ENCODE measurements around the gene VPS13A.
"Not testable (repeated sequence)": the region's sequence is repeated elsewhere in the genome, so short reads cannot be mapped to it uniquely, and the experiment has no call there.

The VPS13A gene

GRCh38 chr9:77408521-77408920 is 231.2 kb downstream of the VPS13A start:
- not testable (repeated sequence) for H3K4me3 Mint-ChIP-seq; H3K27ac Mint-ChIP-seq; H3K4me1 Mint-ChIP-seq (ENCODE audit: low read depth); H3K9me3 Mint-ChIP-seq (ENCODE audit: low read depth); H3K27me3 Mint-ChIP-seq
- H3K36me3 Mint-ChIP-seq = peaks cover 28% of the 10 kb centered on the region

- Mint-ChIP-seq H3K36me3 (peaks cover 3% of the 10 kb centered on the region), H3K27me3 (no peaks in the 10 kb centered on the region), H3K4me1 (ENCODE audit: low read depth) (no peaks in the 10 kb centered on the region), H3K9me3 (ENCODE audit: low read depth) (no peaks in the 10 kb centered on the region), H3K27ac (no peak overlapping the region), H3K4me3 (no peak overlapping the region)
These were observed 240.2 kb downstream of the VPS13A start for GRCh38 chr9:77417566-77417965.

GRCh38 chr9:77418226-77418625 is 240.9 kb downstream of the VPS13A start:
- peaks cover 3% of the 10 kb centered on the region for H3K36me3 Mint-ChIP-seq
- H3K27me3 Mint-ChIP-seq = no peaks in the 10 kb centered on the region
- no peak overlapping the region for H3K4me3 Mint-ChIP-seq
- no peaks in the 10 kb centered on the region for H3K9me3 Mint-ChIP-seq (ENCODE audit: low read depth)
- no peak overlapping the region for H3K27ac Mint-ChIP-seq
- no peaks in the 10 kb centered on the region for H3K4me1 Mint-ChIP-seq (ENCODE audit: low read depth)

- Mint-ChIP-seq H3K27me3 (no peaks in the 10 kb centered on the region), H3K36me3 (no peaks in the 10 kb centered on the region), H3K4me3 (no peak overlapping the region), H3K27ac (no peak overlapping the region), H3K9me3 (ENCODE audit: low read depth) (no peaks in the 10 kb centered on the region), H3K4me1 (ENCODE audit: low read depth) (no peaks in the 10 kb centered on the region)
These were observed 243.3 kb downstream of the VPS13A start for GRCh38 chr9:77420641-77421040.

- no peaks in the 10 kb centered on the region for H3K4me1 Mint-ChIP-seq (ENCODE audit: low read depth)
- no peaks in the 10 kb centered on the region for H3K27me3 Mint-ChIP-seq
- H3K36me3 Mint-ChIP-seq = no peaks in the 10 kb centered on the region
- H3K4me3 Mint-ChIP-seq = no peak overlapping the region
- H3K9me3 Mint-ChIP-seq (ENCODE audit: low read depth) = no peaks in the 10 kb centered on the region
- no peak overlapping the region for H3K27ac Mint-ChIP-seq
These were observed 244.4 kb downstream of the VPS13A start for GRCh38 chr9:77421506-77422265.

- Mint-ChIP-seq H3K27me3 (no peaks in the 10 kb centered on the region), H3K4me3 (no peak overlapping the region), H3K4me1 (ENCODE audit: low read depth) (no peaks in the 10 kb centered on the region), H3K9me3 (ENCODE audit: low read depth) (no peaks in the 10 kb centered on the region), H3K36me3 (no peaks in the 10 kb centered on the region), H3K27ac (no peak overlapping the region)
These were observed 245.6 kb downstream of the VPS13A start for GRCh38 chr9:77422969-77423368.

- no peaks in the 10 kb centered on the region for H3K4me1 Mint-ChIP-seq (ENCODE audit: low read depth)
- no peaks in the 10 kb centered on the region for H3K36me3 Mint-ChIP-seq
- H3K27me3 Mint-ChIP-seq = no peaks in the 10 kb centered on the region
- no peak overlapping the region for H3K27ac Mint-ChIP-seq
- H3K4me3 Mint-ChIP-seq = no peak overlapping the region
- no peaks in the 10 kb centered on the region for H3K9me3 Mint-ChIP-seq (ENCODE audit: low read depth)
These were observed 246.5 kb downstream of the VPS13A start for GRCh38 chr9:77423841-77424240.

- Mint-ChIP-seq H3K27ac (no peak overlapping the region), H3K4me3 (no peak overlapping the region), H3K9me3 (ENCODE audit: low read depth) (no peaks in the 10 kb centered on the region), H3K36me3 (no peaks in the 10 kb centered on the region), H3K4me1 (ENCODE audit: low read depth) (no peaks in the 10 kb centered on the region), H3K27me3 (no peaks in the 10 kb centered on the region)
These were observed 247.7 kb downstream of the VPS13A start for GRCh38 chr9:77424993-77425392.

- H3K4me3 Mint-ChIP-seq = no peak overlapping the region
- H3K36me3 Mint-ChIP-seq = no peaks in the 10 kb centered on the region
- no peaks in the 10 kb centered on the region for H3K4me1 Mint-ChIP-seq (ENCODE audit: low read depth)
- H3K9me3 Mint-ChIP-seq (ENCODE audit: low read depth) = no peaks in the 10 kb centered on the region
- H3K27me3 Mint-ChIP-seq = no peaks in the 10 kb centered on the region
- H3K27ac Mint-ChIP-seq = no peak overlapping the region
These were observed 249.4 kb downstream of the VPS13A start for GRCh38 chr9:77426712-77427111.

- no peaks in the 10 kb centered on the region for H3K27me3 Mint-ChIP-seq
- no peaks in the 10 kb centered on the region for H3K4me1 Mint-ChIP-seq (ENCODE audit: low read depth)
- no peak overlapping the region for H3K4me3 Mint-ChIP-seq
These were observed 250.1 kb downstream of the VPS13A start for GRCh38 chr9:77427256-77427927.

GRCh38 chr9:77429928-77430327 is 252.6 kb downstream of the VPS13A start:
- H3K27ac Mint-ChIP-seq = no peak overlapping the region
- H3K9me3 Mint-ChIP-seq (ENCODE audit: low read depth) = no peaks in the 10 kb centered on the region
- H3K4me1 Mint-ChIP-seq (ENCODE audit: low read depth) = peaks cover 3% of the 10 kb centered on the region
- no peak overlapping the region for H3K4me3 Mint-ChIP-seq
- H3K36me3 Mint-ChIP-seq = no peaks in the 10 kb centered on the region
- peaks cover 3% of the 10 kb centered on the region for H3K27me3 Mint-ChIP-seq

More at GRCh38 chr9:77427256-77427927, 250.1 kb downstream of the VPS13A start:
- Mint-ChIP-seq H3K9me3 (ENCODE audit: low read depth) (no peaks in the 10 kb centered on the region), H3K36me3 (no peaks in the 10 kb centered on the region), H3K27ac (no peak overlapping the region)

- Mint-ChIP-seq H3K36me3 (no peaks in the 10 kb centered on the region), H3K4me3 (no peak overlapping the region), H3K4me1 (ENCODE audit: low read depth) (peaks cover 3% of the 10 kb centered on the region), H3K9me3 (ENCODE audit: low read depth) (no peaks in the 10 kb centered on the region), H3K27me3 (peaks cover 3% of the 10 kb centered on the region), H3K27ac (no peak overlapping the region)
These were observed 254.7 kb downstream of the VPS13A start for GRCh38 chr9:77432053-77432452.

- no peaks in the 10 kb centered on the region for H3K9me3 Mint-ChIP-seq (ENCODE audit: low read depth)
- H3K27me3 Mint-ChIP-seq = peaks cover 3% of the 10 kb centered on the region
- no peak overlapping the region for H3K27ac Mint-ChIP-seq
- no peak overlapping the region for H3K4me3 Mint-ChIP-seq
- H3K36me3 Mint-ChIP-seq = no peaks in the 10 kb centered on the region
- peaks cover 3% of the 10 kb centered on the region for H3K4me1 Mint-ChIP-seq (ENCODE audit: low read depth)
These were observed 256.5 kb downstream of the VPS13A start for GRCh38 chr9:77433675-77434445.

- H3K4me1 Mint-ChIP-seq (ENCODE audit: low read depth) = peaks cover 3% of the 10 kb centered on the region
- no peaks in the 10 kb centered on the region for H3K36me3 Mint-ChIP-seq
- no peak overlapping the region for H3K4me3 Mint-ChIP-seq
- no peaks in the 10 kb centered on the region for H3K9me3 Mint-ChIP-seq (ENCODE audit: low read depth)
- H3K27me3 Mint-ChIP-seq = peaks cover 3% of the 10 kb centered on the region
- H3K27ac Mint-ChIP-seq = no peak overlapping the region
These were observed 257.9 kb downstream of the VPS13A start for GRCh38 chr9:77435277-77435676.

- Mint-ChIP-seq H3K4me3 (no peak overlapping the region), H3K9me3 (ENCODE audit: low read depth) (no peaks in the 10 kb centered on the region), H3K36me3 (no peaks in the 10 kb centered on the region), H3K27ac (no peak overlapping the region), H3K4me1 (ENCODE audit: low read depth) (peaks cover 3% of the 10 kb centered on the region), H3K27me3 (peaks cover 3% of the 10 kb centered on the region)
These were observed 258.4 kb downstream of the VPS13A start for GRCh38 chr9:77435688-77436087.

All from activated naive CD8-positive, alpha-beta T cell (primary cell).